Activated B cell treated with CpG ODN at 0.5 μM for 24 hours (primary cell): Measurements from ENCODE around the gene RAB24. TPM values are rescaled to one million over a fixed set of nuclear protein-coding genes. Genes with fewer than 3 reads are reported as not detected.

Experiments used
- ATAC-seq: fragments of 200-7000 bp; cut with Tn5 transposase; one replicate; pipeline ENCODE4 v1.10.0; 2021; ENCODE audit warnings: low read depth, mild to moderate bottlenecking, moderate library complexity
- CTCF ChIA-PET: fragments of 350-600 bp; sonication (Branson Sonifier 250); formaldehyde crosslinking; loops from one replicate; lab custom pipeline; 2021; ENCODE audit warnings: antibody characterized with exemption; lab: Charles Lee
- POLR2A ChIA-PET: fragments of 350-600 bp; sonication (Branson Sonifier 250); formaldehyde crosslinking; loops from one replicate; lab custom pipeline; 2021; ENCODE audit warnings: antibody characterized with exemption; lab: Charles Lee
- DNase-seq: peaks from one replicate; pipeline ENCODE4 v3.0.0; 2022
- H3K27ac Mint-ChIP-seq: one replicate; pipeline ENCODE4 v1.8.0; 2020; ENCODE audit warnings: mixed read lengths
- H3K27me3 Mint-ChIP-seq: one replicate; pipeline ENCODE4 v1.8.0; 2021; ENCODE audit warnings: mixed read lengths
- H3K36me3 Mint-ChIP-seq: one replicate; pipeline ENCODE4 v1.8.0; 2021; ENCODE audit warnings: low read depth, mixed read lengths
- H3K4me1 Mint-ChIP-seq: one replicate; pipeline ENCODE4 v1.8.0; 2021; ENCODE audit warnings: mixed read lengths
- H3K4me3 Mint-ChIP-seq: one replicate; pipeline ENCODE4 v1.8.0; 2020; ENCODE audit warnings: mild to moderate bottlenecking, mixed read lengths
- H3K9me3 Mint-ChIP-seq: one replicate; pipeline ENCODE4 v1.8.0; 2020; ENCODE audit warnings: mixed read lengths
- intact Hi-C: fragments of 100-400 bp; cut with micrococcal nuclease; formaldehyde crosslinking; loops from one replicate; pipeline ENCODE4 v1.15.1; 2024
- total RNA-seq: library from RNA; stranded (reverse); gene quantifications from 2 replicates; pipeline ENCODE4 v1.2.3, GENCODE V29; 2022
- TF ChIP-seq, protein P1 (sequence below): fragments of 200-600 bp; IDR thresholded peaks from one replicate; pipeline ENCODE4 v1.8.0; 2022; ENCODE audit warnings: antibody characterized with exemption, mild to moderate bottlenecking

The RAB24 gene
- total RNA-seq, 1 donor from 2014 or later = 35.6 TPM

DNA sequence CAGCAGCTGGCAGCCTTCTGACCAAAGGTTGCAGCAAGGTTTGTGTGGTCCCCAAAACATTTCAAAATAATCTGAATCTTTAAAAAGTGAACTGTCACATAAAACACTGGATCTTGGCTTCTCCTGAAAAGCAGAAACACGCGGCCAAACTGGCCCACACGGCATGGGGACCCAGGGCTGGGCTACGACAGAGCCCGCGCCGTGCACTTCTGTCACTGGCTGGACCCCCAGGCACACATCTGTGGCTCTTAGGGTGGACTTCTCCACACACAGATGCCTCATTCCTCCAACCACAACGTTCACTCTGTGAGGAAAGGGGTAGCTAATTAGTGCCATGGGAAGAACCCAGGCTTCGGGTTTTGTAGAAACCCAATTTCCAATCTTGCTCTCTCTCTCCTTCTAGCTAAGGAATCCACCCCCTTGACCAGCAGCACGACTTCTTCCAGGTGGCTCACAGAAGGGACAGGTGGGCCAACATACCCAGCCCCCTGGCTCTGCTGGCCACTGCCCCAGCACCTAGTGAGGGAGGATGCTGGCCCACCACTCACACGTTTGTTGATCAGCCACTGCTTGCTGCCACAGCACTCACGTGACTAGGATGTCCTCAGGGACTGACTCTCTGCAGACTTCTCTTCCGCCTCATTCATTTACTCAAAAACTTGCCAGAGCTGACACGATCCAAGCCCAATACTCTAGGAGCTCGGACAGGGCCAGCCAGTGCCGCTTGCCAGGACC lies 30.1 kb upstream of the RAB24 start:
- peak overlapping the region; percentile 35 for H3K27ac Mint-ChIP-seq
- intact Hi-C loops = no loop called here
- H3K9me3 Mint-ChIP-seq = no peaks in the 10 kb centered on the region
- H3K4me3 Mint-ChIP-seq = no peak overlapping the region
- DNase-seq (no peak), ATAC-seq (no peak)
- ChIA-PET POLR2A (interaction anchor here (0.5 to 1.4 kb wide), 3 partner anchors 12 to 20 kb away, joined by 3 to 5 read pairs (median 4); partner anchors contain the start of gene LMAN2), CTCF (interaction anchor here (0.7 to 1.0 kb wide), 3 partner anchors 15 to 112 kb away, joined by 3 read pairs; no protein-coding TSS in a partner anchor)
- H3K36me3 Mint-ChIP-seq = peaks cover 83% of the 10 kb centered on the region
- no peaks in the 10 kb centered on the region for H3K27me3 Mint-ChIP-seq
- TF ChIP-seq, protein P1, sequence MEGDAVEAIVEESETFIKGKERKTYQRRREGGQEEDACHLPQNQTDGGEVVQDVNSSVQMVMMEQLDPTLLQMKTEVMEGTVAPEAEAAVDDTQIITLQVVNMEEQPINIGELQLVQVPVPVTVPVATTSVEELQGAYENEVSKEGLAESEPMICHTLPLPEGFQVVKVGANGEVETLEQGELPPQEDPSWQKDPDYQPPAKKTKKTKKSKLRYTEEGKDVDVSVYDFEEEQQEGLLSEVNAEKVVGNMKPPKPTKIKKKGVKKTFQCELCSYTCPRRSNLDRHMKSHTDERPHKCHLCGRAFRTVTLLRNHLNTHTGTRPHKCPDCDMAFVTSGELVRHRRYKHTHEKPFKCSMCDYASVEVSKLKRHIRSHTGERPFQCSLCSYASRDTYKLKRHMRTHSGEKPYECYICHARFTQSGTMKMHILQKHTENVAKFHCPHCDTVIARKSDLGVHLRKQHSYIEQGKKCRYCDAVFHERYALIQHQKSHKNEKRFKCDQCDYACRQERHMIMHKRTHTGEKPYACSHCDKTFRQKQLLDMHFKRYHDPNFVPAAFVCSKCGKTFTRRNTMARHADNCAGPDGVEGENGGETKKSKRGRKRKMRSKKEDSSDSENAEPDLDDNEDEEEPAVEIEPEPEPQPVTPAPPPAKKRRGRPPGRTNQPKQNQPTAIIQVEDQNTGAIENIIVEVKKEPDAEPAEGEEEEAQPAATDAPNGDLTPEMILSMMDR = no peak
- peaks cover 26% of the 10 kb centered on the region for H3K4me1 Mint-ChIP-seq

DNA sequence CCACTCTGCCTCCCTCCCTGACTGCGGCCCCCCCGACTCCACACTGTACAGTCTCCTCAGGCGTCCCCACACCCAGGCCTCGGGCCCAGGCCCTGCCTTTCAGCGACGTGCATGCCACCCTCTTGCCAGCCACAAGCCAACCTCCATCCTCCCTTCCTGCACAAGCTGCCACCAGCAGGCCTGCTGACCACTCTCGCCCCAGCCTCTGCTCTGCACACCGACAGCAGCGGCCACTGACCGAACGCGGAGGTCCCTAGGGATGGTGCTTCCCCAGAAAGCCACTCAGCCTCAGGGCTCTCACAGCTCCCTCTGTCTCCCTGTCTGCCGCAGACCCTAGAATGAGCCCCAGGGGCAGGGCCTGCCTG lies 29.4 kb upstream of the RAB24 start:
- ChIA-PET POLR2A (interaction anchor here (1.0 to 1.4 kb wide), 2 partner anchors 19 to 29 kb away, joined by 3 to 4 read pairs; partner anchors contain the start of gene LMAN2), CTCF (interaction anchor here (0.7 to 1.0 kb wide), 2 partner anchors 14 to 113 kb away, joined by 3 read pairs; no protein-coding TSS in a partner anchor)
- H3K27me3 Mint-ChIP-seq = no peaks in the 10 kb centered on the region
- ATAC-seq (no peak), DNase-seq (no peak)
- TF ChIP-seq, protein P1 = no peak
- peak overlapping the region; percentile 37 for H3K27ac Mint-ChIP-seq
- peaks cover 28% of the 10 kb centered on the region for H3K4me1 Mint-ChIP-seq
- peaks cover 78% of the 10 kb centered on the region for H3K36me3 Mint-ChIP-seq
- no peaks in the 10 kb centered on the region for H3K9me3 Mint-ChIP-seq
- intact Hi-C loops = no loop called here
- H3K4me3 Mint-ChIP-seq = no peak overlapping the region

DNA sequence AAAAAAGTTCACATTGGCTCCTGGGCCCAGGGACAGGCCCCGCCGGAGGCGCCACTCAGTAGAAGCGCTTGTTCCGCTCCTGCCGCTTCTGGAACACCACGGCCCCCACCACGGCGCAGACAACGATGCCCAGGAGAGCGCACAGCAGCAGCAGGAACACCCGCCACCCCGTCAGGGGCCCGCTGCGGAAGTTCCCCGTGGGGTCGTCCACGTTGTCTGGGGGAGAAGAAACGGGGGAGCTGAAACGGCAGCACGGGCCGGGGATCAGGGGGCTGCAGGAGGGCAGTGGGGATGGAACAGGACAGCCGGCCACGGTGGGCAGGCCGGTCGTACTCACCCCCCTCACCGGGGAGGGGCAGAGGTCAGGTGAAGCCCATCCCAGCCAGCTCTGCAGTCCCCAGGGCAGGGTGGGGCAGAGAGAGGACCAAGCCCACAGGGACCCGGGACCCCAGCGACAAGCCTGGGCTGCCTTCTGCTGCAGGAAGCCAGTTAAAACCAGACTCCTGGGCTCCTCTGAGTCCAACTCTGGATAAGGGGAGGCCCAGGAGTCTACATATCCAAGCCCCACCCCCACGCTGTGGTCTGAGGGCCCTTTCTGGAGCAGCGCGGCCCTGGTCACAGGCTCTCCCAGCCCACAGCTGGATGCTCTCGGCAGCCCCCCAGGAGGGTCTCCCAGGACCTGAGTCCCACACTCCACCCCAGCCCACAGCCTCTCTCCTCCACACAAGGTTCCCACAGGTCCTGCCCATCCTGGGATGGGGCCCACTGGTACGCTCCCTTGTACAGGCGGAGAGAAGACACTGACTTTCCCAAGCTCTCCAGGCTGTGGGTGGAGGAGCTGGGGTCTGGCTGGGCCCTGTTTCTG lies 28.7 kb upstream of the RAB24 start:
- no peak for DNase-seq
- POLR2A ChIA-PET = interaction anchor here (0.6 to 2.7 kb wide), 4 partner anchors 19 to 260 kb away, joined by 3 to 15 read pairs (median 4); partner anchors contain the start of genes LMAN2 and TMED9
- Mint-ChIP-seq H3K4me3 (no peak overlapping the region), H3K27ac (peak overlapping the region; percentile 75), H3K4me1 (peaks cover 33% of the 10 kb centered on the region), H3K27me3 (no peaks in the 10 kb centered on the region), H3K36me3 (peaks cover 79% of the 10 kb centered on the region), H3K9me3 (no peaks in the 10 kb centered on the region)
- intact Hi-C loops = no loop called here
- no peak for ATAC-seq
- TF ChIP-seq, protein P1 = no peak
- CTCF ChIA-PET = interaction anchor here (0.6 to 1.1 kb wide), 2 partner anchors 19 to 37 kb away, joined by 3 to 4 read pairs; partner anchors contain the start of gene LMAN2

DNA sequence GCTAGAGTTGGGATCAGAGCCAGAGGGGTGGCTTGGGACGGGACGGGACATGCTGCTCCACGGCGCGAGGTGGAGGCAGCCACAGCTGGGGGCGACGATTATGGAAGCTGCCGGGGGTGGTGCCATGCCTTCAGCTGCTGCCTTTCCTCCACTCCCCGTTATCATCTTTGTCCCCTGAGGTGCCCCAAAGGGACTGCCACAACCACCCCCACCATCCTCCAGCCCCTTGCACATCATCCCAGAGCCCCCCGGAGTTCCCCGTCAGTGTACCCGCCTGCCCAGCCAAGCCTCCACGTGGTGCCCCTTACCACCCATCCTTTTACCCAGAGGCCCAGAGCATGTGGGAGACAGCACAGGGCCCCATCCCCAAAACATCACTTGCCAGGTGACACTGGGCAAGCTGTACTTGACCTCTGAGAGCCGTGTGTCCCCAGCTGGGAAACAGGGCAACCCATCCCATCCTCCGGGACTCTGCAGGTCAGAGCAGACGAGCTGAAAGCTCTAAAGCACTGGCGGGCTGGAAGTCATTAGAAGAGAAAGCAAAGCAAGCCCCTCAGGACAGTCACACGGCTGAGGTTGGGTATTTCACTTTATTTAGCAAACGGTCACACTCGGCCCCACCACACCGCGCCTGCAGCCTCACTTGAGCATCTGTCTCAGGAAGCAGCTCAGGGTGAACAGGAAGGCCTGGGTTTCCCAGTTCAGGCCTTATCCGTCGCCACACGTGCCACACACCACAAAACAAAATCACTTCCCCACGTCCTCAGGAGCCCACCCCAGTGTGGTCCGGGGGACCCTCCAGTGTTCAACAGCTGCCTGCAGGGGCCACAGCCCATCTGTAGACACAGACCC lies 27.7 kb upstream of the RAB24 start:
- Mint-ChIP-seq H3K36me3 (peaks cover 68% of the 10 kb centered on the region), H3K4me1 (peaks cover 33% of the 10 kb centered on the region), H3K9me3 (no peaks in the 10 kb centered on the region), H3K27ac (peak overlapping the region; percentile 75), H3K4me3 (peak overlapping the region; percentile 24), H3K27me3 (no peaks in the 10 kb centered on the region)
- TF ChIP-seq, protein P1 = no peak
- ChIA-PET CTCF (interaction anchor here (0.6 to 1.1 kb wide), 2 partner anchors 20 to 38 kb away, joined by 3 to 4 read pairs; partner anchors contain the start of gene LMAN2), POLR2A (interaction anchor here (0.5 to 2.7 kb wide), 3 partner anchors 10 to 20 kb away, joined by 3 to 15 read pairs (median 4); partner anchors contain the start of gene LMAN2)
- ATAC-seq = peak; percentile 41
- no peak for DNase-seq
- intact Hi-C loops = no loop called here
